A673 (cell line): ENCODE data around the gene SCN4B. TPM values are rescaled to one million over a fixed set of nuclear protein-coding genes. Genes with fewer than 3 reads are reported as not detected.

ENCODE experiments used
- BruUV-seq: library from RNA; stranded (reverse); fragments of 400-500 nt; replicated peaks from 2 replicates; lab custom pipeline; 2021; lab: Mats Ljungman, UMichigan
- CTCF ChIA-PET: fragments of 300-600 bp; sonication (Branson Sonifier 250); formaldehyde crosslinking; loops from one replicate; lab custom pipeline; 2022; ENCODE audit warnings: antibody characterized with exemption; lab: Charles Lee
- POLR2A ChIA-PET: fragments of 300-600 bp; sonication (Branson Sonifier 250); formaldehyde crosslinking; loops from one replicate; lab custom pipeline; 2022; ENCODE audit warnings: antibody characterized with exemption; ENCODE audit not compliant: low non-redundant PET; lab: Charles Lee
- DNase-seq: peaks from one replicate; pipeline ENCODE4 v3.0.0-alpha.2; 2015; ENCODE audit warnings: low spot score
- H3K27ac ChIP-seq: fragments of 200-600 bp; sonication (generic); 2 replicates; pipeline ENCODE4 v1.5.1; 2016; ENCODE audit warnings: mixed run types, low read depth, mild to moderate bottlenecking, mixed read lengths, antibody characterized with exemption, low read length; ENCODE audit not compliant: poor library complexity, severe bottlenecking
- H3K27me3 ChIP-seq: fragments of 200-600 bp; sonication (generic); replicated peaks from 2 replicates; pipeline ENCODE4 v1.6.1; 2017; ENCODE audit warnings: mixed run types, low read depth, mild to moderate bottlenecking, mixed read lengths, antibody characterized with exemption, low read length; ENCODE audit not compliant: insufficient read depth, poor library complexity
- H3K36me3 ChIP-seq: fragments of 200-600 bp; sonication (generic); 2 replicates; pipeline ENCODE4 v1.6.1; 2016; ENCODE audit warnings: mixed run types, mild to moderate bottlenecking, mixed read lengths, antibody characterized with exemption, low read length; ENCODE audit not compliant: insufficient read depth, poor library complexity, severe bottlenecking
- H3K4me1 ChIP-seq: fragments of 200-600 bp; sonication (generic); 2 replicates; pipeline ENCODE4 v1.6.1; 2017; ENCODE audit warnings: mixed run types, mild to moderate bottlenecking, mixed read lengths, antibody characterized with exemption, low read length; ENCODE audit not compliant: insufficient read depth, poor library complexity, severe bottlenecking
- H3K4me3 ChIP-seq: fragments of 200-600 bp; sonication (generic); 2 replicates; pipeline ENCODE4 v1.5.1; 2016; ENCODE audit warnings: low read depth, mixed run types, mild to moderate bottlenecking, mixed read lengths, low read length; ENCODE audit not compliant: poor library complexity, severe bottlenecking
- H3K9me3 ChIP-seq: fragments of 200-600 bp; sonication (generic); 2 replicates; pipeline ENCODE4 v1.6.1; 2016; ENCODE audit warnings: mixed run types, low read depth, mild to moderate bottlenecking, mixed read lengths, antibody characterized with exemption, low read length; ENCODE audit not compliant: poor library complexity, severe bottlenecking
- CTCF ChIP-seq: fragments of 300-800, 200-600 bp; sonication (generic); conservative IDR thresholded peaks from 2 replicates; pipeline ENCODE4 v1.5.1; 2017; ENCODE audit warnings: low read depth, mild to moderate bottlenecking, antibody characterized with exemption, low read length, moderate library complexity, mixed read lengths
- EZH2 ChIP-seq: fragments of 200-600 bp; sonication (generic); IDR thresholded peaks from 2 replicates; pipeline ENCODE4 v1.6.1; 2017; ENCODE audit warnings: borderline replicate concordance, low read depth, mild to moderate bottlenecking, mixed read lengths, antibody characterized with exemption, low read length; ENCODE audit not compliant: poor library complexity, severe bottlenecking
- intact Hi-C: fragments of 100-400 bp; cut with micrococcal nuclease; formaldehyde crosslinking; loops from one replicate; pipeline ENCODE4 v1.10.0; 2022; ENCODE audit not compliant: unreplicated experiment
- total RNA-seq: library from RNA; stranded (reverse); gene quantifications from 2 replicates; pipeline ENCODE4 v1.2.3, GENCODE V29; 2021

SCN4B gene
- total RNA-seq, 1 experiment from 2014 or later: 1.8 TPM

GRCh38 chr11:118200901-118201680 is 48.5 kb upstream of the SCN4B start:
- no TSS peak for BruUV-seq
- ChIA-PET POLR2A (no interaction called here), CTCF (no interaction called here)
- intact Hi-C loops: no loop called here
- H3K36me3 ChIP-seq: no peaks in the 10 kb centered on the region
- no peak for DNase-seq
- TF ChIP-seq CTCF: no peak
- TF ChIP-seq EZH2: no peak
- no peaks in the 10 kb centered on the region for H3K4me1 ChIP-seq
- H3K4me3 ChIP-seq: no peak overlapping the region
- H3K9me3 ChIP-seq: no peaks in the 10 kb centered on the region
- peaks cover 19% of the 10 kb centered on the region for H3K27me3 ChIP-seq
- no peak overlapping the region for H3K27ac ChIP-seq

- Histone ChIP-seq H3K4me3 (no peak overlapping the region), H3K27me3 (peaks cover 13% of the 10 kb centered on the region), H3K36me3 (no peaks in the 10 kb centered on the region), H3K4me1 (no peaks in the 10 kb centered on the region), H3K27ac (no peak overlapping the region), H3K9me3 (no peaks in the 10 kb centered on the region)
- BruUV-seq: no TSS peak
- DNase-seq: no peak
- ChIA-PET POLR2A (no interaction called here), CTCF (no interaction called here)
- no peak for TF ChIP-seq CTCF
- TF ChIP-seq EZH2: no peak
- intact Hi-C loops: no loop called here
Observed at GRCh38 chr11:118200497-118200896, 47.9 kb upstream of the SCN4B start.

GRCh38 chr11:118199135-118199534 is 46.5 kb upstream of the SCN4B start:
- Histone ChIP-seq H3K4me1 (no peaks in the 10 kb centered on the region), H3K36me3 (no peaks in the 10 kb centered on the region), H3K27ac (no peak overlapping the region), H3K27me3 (peaks cover under 1% of the 10 kb centered on the region), H3K4me3 (no peak overlapping the region), H3K9me3 (no peaks in the 10 kb centered on the region)
- intact Hi-C loops: loop anchor here (2.0 kb wide), 1 partner anchor 160 kb away; the partner anchor contains the start of gene UBE4A
- BruUV-seq: no TSS peak
- CTCF ChIA-PET: interaction anchor here (0.6 to 1.2 kb wide), 9 partner anchors 14 to 425 kb away, joined by 3 to 8 read pairs (median 4); no protein-coding TSS in a partner anchor
- POLR2A ChIA-PET: no interaction called here
- no peak for DNase-seq
- TF ChIP-seq CTCF: no peak
- TF ChIP-seq EZH2: no peak
